Measurements from ENCODE around the gene USP21. TPM values are rescaled to one million over a fixed set of nuclear protein-coding genes. Genes with fewer than 3 reads are reported as not detected.

USP21 gene
- total and polyA plus RNA-seq, 2 donors (not counting 3 experiments of a cell fraction or from before 2014, with no cell fraction given) = 19.7 to 29.2 TPM

- Histone ChIP-seq H3K27me3 (ENCODE audit: control insufficient read depth in 2 of 2, insufficient read depth in 2 of 2, low read length in 2 of 2) (no peaks in the 10 kb centered on the region), H2AFZ (ENCODE audit: low read depth, low read length) (peak overlapping the region; percentile 1), H3K79me2 (ENCODE audit: control insufficient read depth, insufficient read depth, low read length) (peaks cover 37% of the 10 kb centered on the region), H3K4me1 (ENCODE audit: control insufficient read depth, extremely low read depth, insufficient read depth, low read length) (peaks cover 55% of the 10 kb centered on the region), H3K4me3 (replicated peaks in 1 of 3; ENCODE audit: insufficient read depth in 1 of 3, low read depth in 1 of 3, low read length in 3 of 3) (peak overlapping the region; percentile 26 to 51 (median 40)), H3K9me3 (replicated peaks; ENCODE audit: control insufficient read depth, insufficient read depth, low read length) (no peaks in the 10 kb centered on the region), H4K20me1 (replicated peaks; ENCODE audit: control insufficient read depth, extremely low read depth, insufficient read depth, low read length) (no peaks in the 10 kb centered on the region), H3K36me3 (ENCODE audit: control insufficient read depth in 2 of 2, extremely low read depth in 1 of 2, insufficient read depth in 2 of 2, low read length in 2 of 2) (peaks cover 0 to 3% of the 10 kb centered on the region in 2 experiments), H3K27ac (ENCODE audit: insufficient read depth, low read depth, low read length) (peak overlapping the region; percentile 98), H3K9me1 (replicated peaks; ENCODE audit: control insufficient read depth, extremely low read depth, insufficient read depth, low read length) (no peaks in the 10 kb centered on the region), H3K9ac (replicated peaks; ENCODE audit: extremely low read depth, insufficient read depth, low read length) (peak overlapping the region; percentile 42), H3K4me2 (ENCODE audit: insufficient read depth, low read length) (peak overlapping the region; percentile 47)
- ChIA-PET CTCF (interaction anchor here (0.6 to 3.2 kb wide), 10 partner anchors 12 to 193 kb away, joined by 3 to 35 read pairs (median 6); partner anchors contain the start of genes PPOX and TOMM40L), POLR2A (no interaction called here)
- DNase-seq (ENCODE audit: low read depth, low spot score) (no peak), FAIRE-seq (no peak)
- dilution Hi-C loops (cut with MboI; ENCODE audit: extremely low pct_ligation_motif_present, low sequenced_read_pairs) = no loop called here
- intact Hi-C loops (cut with micrococcal nuclease) = no loop called here
- BruUV-seq (replicated peaks) = no TSS peak
- TF ChIP-seq JUN (IDR thresholded peaks at IDR 0.05; ENCODE audit: borderline replicate concordance, insufficient read depth, insufficient read length, low read depth) (no peak), GATA2 (IDR thresholded peaks at IDR 0.05; ENCODE audit: insufficient read depth, insufficient read length, low read depth, low read length) (no peak), CTCF (IDR thresholded peaks at IDR 0.05; ENCODE audit: extremely low read depth in 1 of 2, insufficient read depth in 1 of 2, low read depth in 1 of 2, low read length in 2 of 2) (no peak), FOS (IDR thresholded peaks at IDR 0.05; ENCODE audit: borderline replicate concordance, insufficient read depth, low read length) (no peak), MAX (IDR thresholded peaks at IDR 0.05; ENCODE audit: insufficient read depth, insufficient read length) (no peak), POLR2A (IDR thresholded peaks at IDR 0.05; ENCODE audit: low read depth, low read length) (no peak), POLR2AphosphoS5 (IDR thresholded peaks at IDR 0.05; ENCODE audit: insufficient read depth, low read depth, low read length) (no peak), EZH2 (IDR thresholded peaks at IDR 0.05; ENCODE audit: borderline replicate concordance, low read depth, low read length, severe bottlenecking) (no peak), MYC (IDR thresholded peaks at IDR 0.05; ENCODE audit: low read depth, low read length) (no peak)
Measured at GRCh38 chr1:161197560-161198193, 38.4 kb downstream of the USP21 start.

Measured in endothelial cell of umbilical vein (primary cell).